ENCODE results near the gene NEO1.

Gene NEO1

GRCh38 chr15:73328981-73329380 is 276.7 kb downstream of the NEO1 start:
- no peak for DNase-seq (ENCODE audit: extremely low spot score)
- CTCF ChIA-PET = no interaction called here
- POLR2A ChIA-PET = no interaction called here
- TF ChIP-seq, protein P1, sequence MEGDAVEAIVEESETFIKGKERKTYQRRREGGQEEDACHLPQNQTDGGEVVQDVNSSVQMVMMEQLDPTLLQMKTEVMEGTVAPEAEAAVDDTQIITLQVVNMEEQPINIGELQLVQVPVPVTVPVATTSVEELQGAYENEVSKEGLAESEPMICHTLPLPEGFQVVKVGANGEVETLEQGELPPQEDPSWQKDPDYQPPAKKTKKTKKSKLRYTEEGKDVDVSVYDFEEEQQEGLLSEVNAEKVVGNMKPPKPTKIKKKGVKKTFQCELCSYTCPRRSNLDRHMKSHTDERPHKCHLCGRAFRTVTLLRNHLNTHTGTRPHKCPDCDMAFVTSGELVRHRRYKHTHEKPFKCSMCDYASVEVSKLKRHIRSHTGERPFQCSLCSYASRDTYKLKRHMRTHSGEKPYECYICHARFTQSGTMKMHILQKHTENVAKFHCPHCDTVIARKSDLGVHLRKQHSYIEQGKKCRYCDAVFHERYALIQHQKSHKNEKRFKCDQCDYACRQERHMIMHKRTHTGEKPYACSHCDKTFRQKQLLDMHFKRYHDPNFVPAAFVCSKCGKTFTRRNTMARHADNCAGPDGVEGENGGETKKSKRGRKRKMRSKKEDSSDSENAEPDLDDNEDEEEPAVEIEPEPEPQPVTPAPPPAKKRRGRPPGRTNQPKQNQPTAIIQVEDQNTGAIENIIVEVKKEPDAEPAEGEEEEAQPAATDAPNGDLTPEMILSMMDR (IDR thresholded peaks at IDR 0.05; ENCODE audit: control extremely low read depth, extremely low read depth, low read depth, missing control alignments) = no peak

- TF ChIP-seq, protein P1 (IDR thresholded peaks at IDR 0.05; ENCODE audit: control extremely low read depth, extremely low read depth, low read depth, missing control alignments) = no peak
- CTCF ChIA-PET = no interaction called here
These were observed 277.4 kb downstream of the NEO1 start for GRCh38 chr15:73329501-73330200.

GRCh38 chr15:73330206-73331051 is 278.2 kb downstream of the NEO1 start:
- CTCF ChIA-PET = interaction anchor here (1.6 kb wide), 1 partner anchor 9 kb away, joined by 3 read pairs; no protein-coding TSS in a partner anchor

More at GRCh38 chr15:73329501-73330200, 277.4 kb downstream of the NEO1 start:
- no peak for DNase-seq (ENCODE audit: extremely low spot score)
- POLR2A ChIA-PET = no interaction called here

DNA sequence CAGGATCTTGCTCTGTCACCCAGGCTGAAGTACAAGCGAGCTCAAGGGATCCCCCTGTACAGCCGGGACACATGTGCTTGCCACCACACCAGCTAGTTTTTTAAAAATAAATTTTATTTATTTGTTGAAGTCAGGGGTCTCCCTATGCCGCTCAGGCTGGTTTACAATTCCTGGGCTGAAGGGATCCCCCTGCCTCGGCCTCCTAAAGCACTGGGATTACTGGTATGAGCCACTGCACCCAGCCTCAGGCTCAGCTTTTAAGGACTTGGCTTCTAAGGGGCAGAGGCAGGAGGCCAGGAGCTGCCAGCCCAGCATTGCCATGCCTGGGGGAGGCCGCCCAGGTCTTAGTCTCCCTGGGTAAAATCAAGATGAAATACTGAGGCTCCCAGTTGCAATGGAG is 279.2 kb downstream of the NEO1 start:
- CTCF ChIA-PET = interaction anchor here (0.9 to 1.6 kb wide), 2 partner anchors 8 to 13 kb away, joined by 3 read pairs; no protein-coding TSS in a partner anchor
- no peak for DNase-seq (ENCODE audit: extremely low spot score)
- POLR2A ChIA-PET = no interaction called here
- TF ChIP-seq, protein P1 (IDR thresholded peaks at IDR 0.05; ENCODE audit: control extremely low read depth, extremely low read depth, low read depth, missing control alignments) = no peak

More at GRCh38 chr15:73330206-73331051, 278.2 kb downstream of the NEO1 start:
- DNase-seq (ENCODE audit: extremely low spot score) = no peak
- POLR2A ChIA-PET = no interaction called here
- TF ChIP-seq, protein P1 (IDR thresholded peaks at IDR 0.05; ENCODE audit: control extremely low read depth, extremely low read depth, low read depth, missing control alignments) = no peak

GRCh38 chr15:73331991-73332925 is 280.0 kb downstream of the NEO1 start:
- TF ChIP-seq, protein P1 (IDR thresholded peaks at IDR 0.05; ENCODE audit: control extremely low read depth, extremely low read depth, low read depth, missing control alignments) = no peak
- no peak for DNase-seq (ENCODE audit: extremely low spot score)
- ChIA-PET CTCF (interaction anchor here (0.9 to 1.6 kb wide), 2 partner anchors 7 to 14 kb away, joined by 3 read pairs; no protein-coding TSS in a partner anchor), POLR2A (no interaction called here)

DNA sequence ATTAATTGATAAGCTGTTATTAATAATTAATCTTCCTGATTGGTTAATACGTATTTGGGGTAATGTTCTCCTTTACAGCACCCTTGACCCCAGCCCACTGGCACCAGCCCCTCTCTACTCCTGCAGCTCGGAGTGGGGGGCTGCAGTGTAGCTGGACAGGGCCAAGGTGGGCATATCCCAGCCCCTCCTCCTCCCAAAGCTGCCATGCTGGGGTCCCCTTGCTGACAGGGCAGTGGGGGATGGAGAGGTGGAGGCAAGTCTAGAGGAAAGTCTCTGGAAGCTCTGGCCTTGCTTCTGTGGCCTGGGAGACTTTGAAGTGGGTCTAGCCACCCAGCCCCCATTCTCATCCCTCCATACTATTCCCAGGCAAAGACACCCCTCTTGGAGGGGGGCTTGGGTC is 280.7 kb downstream of the NEO1 start:
- POLR2A ChIA-PET = no interaction called here
- CTCF ChIA-PET = no interaction called here

More for the DNA sequence above, 280.7 kb downstream of the NEO1 start:
- TF ChIP-seq, protein P1 (IDR thresholded peaks at IDR 0.05; ENCODE audit: control extremely low read depth, extremely low read depth, low read depth, missing control alignments) = no peak
- DNase-seq (ENCODE audit: extremely low spot score) = no peak
